ENCODE results near the gene USP40. TPM values are rescaled to one million over a fixed set of nuclear protein-coding genes. Genes with fewer than 3 reads are reported as not detected.

USP40 gene
- polyA plus RNA-seq, 2 of the 4 experiments (the other 2 are of a cell fraction) = 22.9 to 57.0 TPM

DNA sequence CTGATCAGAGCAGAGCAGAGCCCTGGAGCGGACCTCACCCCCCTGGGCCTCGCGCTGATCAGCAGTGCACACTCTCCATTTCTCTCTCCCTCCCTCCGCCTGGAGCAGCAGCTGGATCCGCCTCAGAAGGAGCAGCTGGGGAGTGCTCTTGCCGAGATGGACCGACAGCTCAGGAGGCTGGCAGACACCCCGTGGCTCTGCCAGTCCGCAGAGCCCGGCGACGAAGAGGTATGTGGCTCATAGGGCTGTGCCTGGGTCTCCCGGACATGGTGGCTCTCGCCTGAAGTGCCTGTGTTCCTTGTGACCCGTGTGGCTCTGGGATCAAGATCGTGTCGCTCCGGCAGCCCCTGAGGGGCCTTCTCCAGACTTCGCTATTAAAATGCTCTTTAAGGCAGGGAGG lies 102.5 kb downstream of the USP40 start (continued):
- TF ChIP-seq FOSB (CRISPR knock-in tag; IDR thresholded peaks at IDR 0.05) (no peak), MAZ (IDR thresholded peaks at IDR 0.05; ENCODE audit: borderline replicate concordance, low read depth, low read length) (no peak)

DNA sequence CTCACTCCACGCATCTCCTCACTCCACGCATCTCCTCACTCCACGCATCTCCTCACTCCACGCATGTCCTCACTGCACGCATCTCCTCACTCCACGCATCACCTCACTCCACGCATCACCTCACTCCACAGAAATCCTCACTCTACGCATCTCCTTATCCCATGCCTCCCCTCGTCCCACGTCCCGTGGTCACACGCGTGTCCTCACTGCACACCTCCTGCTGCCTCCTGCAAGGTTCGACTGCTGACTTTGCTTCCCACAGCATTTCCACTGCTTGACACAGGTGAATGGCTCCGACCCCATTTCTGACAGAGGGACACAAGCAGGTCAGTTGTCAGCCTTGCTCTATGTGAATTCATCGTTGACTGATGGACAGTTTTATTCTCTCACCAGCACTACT lies 103.0 kb downstream of the USP40 start:
- DNase-seq (ENCODE audit: low read depth in 1 of 2, low spot score in 1 of 2) = no peak
- no peak for ATAC-seq
- TF ChIP-seq HOXB13 (CRISPR knock-in tag; IDR thresholded peaks at IDR 0.05; ENCODE audit: low read depth) (no peak), RFX5 (IDR thresholded peaks at IDR 0.05) (no peak), MAFK (IDR thresholded peaks at IDR 0.05; ENCODE audit: partially characterized antibody) (no peak), TFCP2L1 (CRISPR knock-in tag; IDR thresholded peaks at IDR 0.05) (no peak), CBX8 (IDR thresholded peaks at IDR 0.05) (no peak), RAD21 (conservative IDR thresholded peaks at IDR 0.05 in 1 of 2, IDR thresholded peaks at IDR 0.05 in 1 of 2) (no peak)
- TF ChIP-seq, protein P1, sequence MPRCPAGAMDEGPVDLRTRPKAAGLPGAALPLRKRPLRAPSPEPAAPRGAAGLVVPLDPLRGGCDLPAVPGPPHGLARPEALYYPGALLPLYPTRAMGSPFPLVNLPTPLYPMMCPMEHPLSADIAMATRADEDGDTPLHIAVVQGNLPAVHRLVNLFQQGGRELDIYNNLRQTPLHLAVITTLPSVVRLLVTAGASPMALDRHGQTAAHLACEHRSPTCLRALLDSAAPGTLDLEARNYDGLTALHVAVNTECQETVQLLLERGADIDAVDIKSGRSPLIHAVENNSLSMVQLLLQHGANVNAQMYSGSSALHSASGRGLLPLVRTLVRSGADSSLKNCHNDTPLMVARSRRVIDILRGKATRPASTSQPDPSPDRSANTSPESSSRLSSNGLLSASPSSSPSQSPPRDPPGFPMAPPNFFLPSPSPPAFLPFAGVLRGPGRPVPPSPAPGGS (IDR thresholded peaks at IDR 0.05) = no peak
- TF ChIP-seq, protein P2, sequence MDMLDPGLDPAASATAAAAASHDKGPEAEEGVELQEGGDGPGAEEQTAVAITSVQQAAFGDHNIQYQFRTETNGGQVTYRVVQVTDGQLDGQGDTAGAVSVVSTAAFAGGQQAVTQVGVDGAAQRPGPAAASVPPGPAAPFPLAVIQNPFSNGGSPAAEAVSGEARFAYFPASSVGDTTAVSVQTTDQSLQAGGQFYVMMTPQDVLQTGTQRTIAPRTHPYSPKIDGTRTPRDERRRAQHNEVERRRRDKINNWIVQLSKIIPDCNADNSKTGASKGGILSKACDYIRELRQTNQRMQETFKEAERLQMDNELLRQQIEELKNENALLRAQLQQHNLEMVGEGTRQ (IDR thresholded peaks at IDR 0.05) = no peak
- Histone ChIP-seq H3K4me3 (no peak overlapping the region), H3K4me1 (peaks cover 27% of the 10 kb centered on the region; the same call in 2 of the 3 replicates), H3K27ac (peak overlapping the region in 1 of 2 experiments; percentile 80; a peak in 4 of 6 replicates), H3K9me3 (no peaks in the 10 kb centered on the region), H3K4me2 (no peak overlapping the region)
- WGBS (ENCODE audit: missing lambda C conversion rate) = 92% methylated on average over 16 of the region's 16 CpGs
- no peak for FAIRE-seq
- ChIA-PET POLR2A (no interaction called here), CTCF (interaction anchor here (1.8 kb wide), 2 partner anchors 20 to 369 kb away, joined by 4 to 6 read pairs; no protein-coding TSS in a partner anchor)

DNA sequence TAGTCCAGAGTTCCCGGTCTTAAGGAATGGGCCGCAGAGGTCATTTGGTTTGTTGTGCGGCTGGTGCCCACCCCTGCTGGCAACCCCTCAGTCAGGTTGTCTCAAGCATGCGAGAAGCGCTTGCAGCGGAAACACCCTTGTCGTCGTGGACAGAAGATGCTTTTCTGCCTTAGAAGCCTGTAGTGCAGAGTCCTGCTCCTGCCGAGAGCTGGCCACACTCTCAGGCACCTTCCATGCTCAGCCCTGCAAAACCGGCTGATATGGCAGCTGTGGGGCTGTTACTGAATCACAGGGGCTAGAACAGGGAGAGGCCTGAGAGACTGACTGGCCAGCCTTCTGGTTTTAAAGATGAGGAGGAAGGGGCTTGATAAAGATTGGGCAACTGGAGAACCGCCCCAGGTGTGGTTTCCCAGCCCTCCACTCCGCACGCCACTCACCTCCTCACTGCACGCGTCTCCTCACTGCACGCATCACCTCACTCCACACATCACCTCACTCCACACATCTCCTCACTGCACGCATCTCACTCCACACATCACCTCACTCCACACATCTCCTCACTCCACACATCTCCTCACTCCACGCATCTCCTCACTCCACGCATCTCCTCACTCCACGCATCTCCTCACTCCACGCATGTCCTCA lies 103.6 kb downstream of the USP40 start:
- ATAC-seq (no peak), FAIRE-seq (no peak), DNase-seq (ENCODE audit: low read depth in 1 of 2, low spot score in 1 of 2) (no peak)
- ChIA-PET POLR2A (interaction anchor here (0.9 kb wide), 1 partner anchor 11 kb away, joined by 3 read pairs; no protein-coding TSS in a partner anchor), CTCF (interaction anchor here (1.2 kb wide), 1 partner anchor 14 kb away, joined by 6 read pairs; no protein-coding TSS in a partner anchor)
- H3K4me3 ChIP-seq = no peak overlapping the region
- 91% methylated on average over 21 of the region's 21 CpGs for WGBS (ENCODE audit: missing lambda C conversion rate)
- TF ChIP-seq HOXB13 (CRISPR knock-in tag; IDR thresholded peaks at IDR 0.05; ENCODE audit: low read depth) (no peak), ESRRA (IDR thresholded peaks at IDR 0.05; ENCODE audit: borderline replicate concordance, low read length) (no peak), CHD2 (IDR thresholded peaks at IDR 0.05; ENCODE audit: low read length, partially characterized antibody) (no peak), HOXB5 (CRISPR knock-in tag; IDR thresholded peaks at IDR 0.05) (no peak), RAD21 (conservative IDR thresholded peaks at IDR 0.05 in 1 of 2, IDR thresholded peaks at IDR 0.05 in 1 of 2) (no peak), KDM5A (IDR thresholded peaks at IDR 0.05) (no peak), MAFK (IDR thresholded peaks at IDR 0.05; ENCODE audit: partially characterized antibody) (no peak), GATA3 (IDR thresholded peaks at IDR 0.05; ENCODE audit: borderline replicate concordance) (no peak), BHLHE40 (IDR thresholded peaks at IDR 0.05; ENCODE audit: low read depth, low read length) (no peak)
- TF ChIP-seq, protein P1 (IDR thresholded peaks at IDR 0.05) = no peak
- TF ChIP-seq, protein P3, sequence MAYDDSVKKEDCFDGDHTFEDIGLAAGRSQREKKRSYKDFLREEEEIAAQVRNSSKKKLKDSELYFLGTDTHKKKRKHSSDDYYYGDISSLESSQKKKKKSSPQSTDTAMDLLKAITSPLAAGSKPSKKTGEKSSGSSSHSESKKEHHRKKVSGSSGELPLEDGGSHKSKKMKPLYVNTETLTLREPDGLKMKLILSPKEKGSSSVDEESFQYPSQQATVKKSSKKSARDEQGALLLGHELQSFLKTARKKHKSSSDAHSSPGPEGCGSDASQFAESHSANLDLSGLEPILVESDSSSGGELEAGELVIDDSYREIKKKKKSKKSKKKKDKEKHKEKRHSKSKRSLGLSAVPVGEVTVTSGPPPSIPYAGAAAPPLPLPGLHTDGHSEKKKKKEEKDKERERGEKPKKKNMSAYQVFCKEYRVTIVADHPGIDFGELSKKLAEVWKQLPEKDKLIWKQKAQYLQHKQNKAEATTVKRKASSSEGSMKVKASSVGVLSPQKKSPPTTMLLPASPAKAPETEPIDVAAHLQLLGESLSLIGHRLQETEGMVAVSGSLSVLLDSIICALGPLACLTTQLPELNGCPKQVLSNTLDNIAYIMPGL (CRISPR knock-in tag; IDR thresholded peaks at IDR 0.05; ENCODE audit: borderline replicate concordance) = no peak
- TF ChIP-seq, protein P4, sequence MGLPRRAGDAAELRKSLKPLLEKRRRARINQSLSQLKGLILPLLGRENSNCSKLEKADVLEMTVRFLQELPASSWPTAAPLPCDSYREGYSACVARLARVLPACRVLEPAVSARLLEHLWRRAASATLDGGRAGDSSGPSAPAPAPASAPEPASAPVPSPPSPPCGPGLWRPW (IDR thresholded peaks at IDR 0.05) = no peak
- H3K27ac ChIP-seq = peak overlapping the region in 1 of 2 experiments; percentile 80; a peak in 3 of 6 replicates
- H3K4me2 ChIP-seq = no peak overlapping the region
- H3K4me1 ChIP-seq = peaks cover 30% of the 10 kb centered on the region; the same call in 2 of the 3 replicates
- H3K9me3 ChIP-seq = no peaks in the 10 kb centered on the region
